Cardiac fibroblast (primary cell): ENCODE results near the gene RSRP1.
"Not testable (repeated sequence)": the region's sequence is repeated elsewhere in the genome, so short reads cannot be mapped to it uniquely, and the experiment has no call there.

Source experiments
- DNase-seq, 2 donors: peaks; one replicate each; pipeline versions ENCODE4 v3.0.0 to v3.0.0-alpha.2; 2010; ENCODE audit warnings: low read depth in 2 of 2
- H3K4me3 ChIP-seq, 2 donors: replicated peaks in 1 of 2; 1 replicate in 1 of 2; 2 replicates in 1 of 2; pipeline ENCODE4 v1.5.1; 2011; ENCODE audit warnings: low read depth in 2 of 2, low read length in 2 of 2, mild to moderate bottlenecking in 2 of 2, moderate library complexity in 1 of 2
- CTCF ChIP-seq: IDR thresholded peaks from one replicate; pipeline ENCODE4 v1.5.1; 2011; ENCODE audit warnings: low read depth, mild to moderate bottlenecking, low read length, inconsistent platforms

The RSRP1 gene

GRCh38 chr1:25267288-25268142 lies 20.3 kb upstream of the RSRP1 start:
- peak; percentile 70 to 83 for DNase-seq
- H3K4me3 ChIP-seq, result peak overlapping the region; percentile 57 to 61

GRCh38 chr1:25266554-25267287 lies 19.5 kb upstream of the RSRP1 start:
- H3K4me3 ChIP-seq, result peak overlapping the region; percentile 54 to 59
- not testable (repeated sequence) for DNase-seq

- not testable (repeated sequence) for DNase-seq
Observed at GRCh38 chr1:25260336-25260735, 13.1 kb upstream of the RSRP1 start.

GRCh38 chr1:25259813-25260212 lies 12.6 kb upstream of the RSRP1 start:
- peak; percentile 51 to 65 for DNase-seq
- not testable (repeated sequence) for H3K4me3 ChIP-seq
- TF ChIP-seq CTCF, result peak; percentile 22

More at GRCh38 chr1:25260336-25260735, 13.1 kb upstream of the RSRP1 start:
- not testable (repeated sequence) for H3K4me3 ChIP-seq

- DNase-seq, result peak in 1 of 2 donors; percentile 52
- no peak overlapping the region for H3K4me3 ChIP-seq
- TF ChIP-seq CTCF, result no peak
Observed at GRCh38 chr1:25257196-25257595, 9.9 kb upstream of the RSRP1 start.

- no peak for TF ChIP-seq CTCF
- no peak for DNase-seq
- H3K4me3 ChIP-seq, result no peak overlapping the region
Observed at GRCh38 chr1:25256578-25256965, 9.3 kb upstream of the RSRP1 start.

GRCh38 chr1:25255706-25256577 lies 8.7 kb upstream of the RSRP1 start:
- DNase-seq, result no peak
- H3K4me3 ChIP-seq, result no peak overlapping the region
- TF ChIP-seq CTCF, result no peak

GRCh38 chr1:25253911-25254310 lies 6.7 kb upstream of the RSRP1 start:
- peak in 1 of 2 donors; percentile 40 for DNase-seq
- no peak for TF ChIP-seq CTCF
- H3K4me3 ChIP-seq, result no peak overlapping the region
